HepG2 (cell line): ENCODE data around the gene PRM2. TPM values are rescaled to one million over a fixed set of nuclear protein-coding genes. Genes with fewer than 3 reads are reported as not detected.

Source experiments
- BCLAF1 ChIP-seq: fragments of 450-650 bp; IDR thresholded peaks from 2 replicates; pipeline ENCODE4 v1.6.1; 2017; ENCODE audit warnings: mild to moderate bottlenecking
- CBX2 ChIP-seq, 2 experiments: fragments of 200-600 bp in 1 of 2; sonication (generic); formaldehyde crosslinking in 1 of 2; IDR thresholded peaks; 2 replicates each; pipeline versions ENCODE4 v1.7.0 to v1.8.1; 2018 to 2022; ENCODE audit warnings: low read depth in 2 of 2, low read length in 1 of 2, mild to moderate bottlenecking in 1 of 2, missing genetic modification reagents in 1 of 2
- EEA1 ChIP-seq: sonication (generic); formaldehyde crosslinking; IDR thresholded peaks from 2 replicates; pipeline ENCODE4 v1.5.1; 2020; ENCODE audit warnings: mild to moderate bottlenecking, missing genetic modification reagents, borderline replicate concordance
- GFI1 ChIP-seq: sonication (generic); formaldehyde crosslinking; IDR thresholded peaks from 2 replicates; pipeline ENCODE4 v1.5.0; 2020; ENCODE audit warnings: missing genetic modification reagents, mild to moderate bottlenecking, borderline replicate concordance
- HMG20B ChIP-seq: conservative IDR thresholded peaks from 2 replicates; pipeline ENCODE4 v1.6.1; 2016; ENCODE audit warnings: missing genetic modification reagents, missing compliant biosample characterization
- HNF4A ChIP-seq: sonication (generic); formaldehyde crosslinking; IDR thresholded peaks from 2 replicates; pipeline ENCODE4 v1.4.0; 2020; ENCODE audit warnings: missing genetic modification reagents
- KAT7 ChIP-seq: IDR thresholded peaks from 2 replicates; pipeline ENCODE4 v1.6.1; 2018; ENCODE audit warnings: borderline replicate concordance, missing compliant biosample characterization
- KDM3A ChIP-seq: IDR thresholded peaks from 2 replicates; pipeline ENCODE4 v1.6.1; 2018; ENCODE audit warnings: low read depth, missing compliant biosample characterization
- MIER3 ChIP-seq: IDR thresholded peaks from 2 replicates; pipeline ENCODE4 v1.6.1; 2016; ENCODE audit warnings: missing compliant biosample characterization, borderline replicate concordance
- RFXANK ChIP-seq: IDR thresholded peaks from 2 replicates; pipeline ENCODE4 v1.6.1; 2016
- RXRB ChIP-seq: IDR thresholded peaks from 2 replicates; pipeline ENCODE4 v1.6.1; 2016; ENCODE audit warnings: borderline replicate concordance, missing genetic modification reagents, missing compliant biosample characterization
- SRY ChIP-seq: sonication (generic); formaldehyde crosslinking; IDR thresholded peaks from 2 replicates; pipeline ENCODE4 v1.8.0; 2022; ENCODE audit warnings: mild to moderate bottlenecking, missing genetic modification reagents
- STAT6 ChIP-seq: sonication (generic); formaldehyde crosslinking; IDR thresholded peaks from 2 replicates; pipeline ENCODE4 v1.4.0; 2020; ENCODE audit warnings: missing genetic modification reagents, mild to moderate bottlenecking, borderline replicate concordance
- ZHX2 ChIP-seq, 2 experiments: sonication (generic) in 1 of 2; formaldehyde crosslinking in 1 of 2; IDR thresholded peaks; 2 replicates each; pipeline versions ENCODE4 v1.6.1 to v1.9.0; 2014 to 2022; ENCODE audit warnings: antibody characterized with exemption in 1 of 2, borderline replicate concordance in 1 of 2, inconsistent platforms in 1 of 2, low read depth in 1 of 2, missing genetic modification reagents in 1 of 2
- ZNF121 ChIP-seq: sonication (generic); formaldehyde crosslinking; IDR thresholded peaks from 2 replicates; pipeline ENCODE4 v1.5.0; 2020; ENCODE audit warnings: mild to moderate bottlenecking, missing genetic modification reagents
- ZNF367 ChIP-seq: sonication (generic); formaldehyde crosslinking; IDR thresholded peaks from 2 replicates; pipeline ENCODE4 v1.4.0; 2020; ENCODE audit warnings: missing genetic modification reagents, borderline replicate concordance
- ZNF589 ChIP-seq: sonication (generic); formaldehyde crosslinking; conservative IDR thresholded peaks from 2 replicates; pipeline ENCODE4 v1.8.0; 2022; ENCODE audit warnings: mild to moderate bottlenecking, moderate library complexity, missing genetic modification reagents
- polyA plus RNA-seq, 8 experiments: library from polyadenylated mRNA; depleted of rRNA in 3 of 8; stranded (reverse) in 7 of 8; unstranded in 1 of 8; fragments of >200 nt; fragmentation: Illumina TruSeq in 4 of 8; extraction: Trizol in 4 of 8; gene quantifications; 2 replicates each; pipeline versions ENCODE4 v1.2.1 to v1.2.3, GENCODE V29; 2011 to 2016; ENCODE audit warnings: low read depth in 4 of 8, missing spikeins in 1 of 8, mixed read lengths in 1 of 8; ENCODE audit not compliant: insufficient read depth in 1 of 8
- total RNA-seq, 5 experiments: library from RNA; depleted of rRNA; stranded (reverse); fragments of >200 nt; fragmentation: Illumina TruSeq; extraction: Trizol; gene quantifications; 2 replicates each; pipeline ENCODE4 v1.2.3, GENCODE V29; 2016; ENCODE audit warnings: low read depth in 1 of 5

PRM2 gene
- total and polyA plus RNA-seq, 2 of the 13 experiments (the other 11 are each of a cell fraction or from before 2014, with no cell fraction given), result 0.54 TPM; not detected in 1

GRCh38 chr16:11254913-11255736, 21.2 kb downstream of the PRM2 start (continued):
- TF ChIP-seq BCLAF1 (no peak), CBX2 (IDR thresholded peaks at IDR 0.05; ENCODE audit: low read depth, low read length) (no peak), CBX2 (CRISPR knock-in tag; IDR thresholded peaks at IDR 0.05; ENCODE audit: low read depth) (no peak), RXRB (CRISPR knock-in tag) (peak; percentile 10; the same call in 1 of the 2 replicates), ZNF589 (CRISPR knock-in tag) (peak; percentile 53; the same call in 1 of the 2 replicates), HMG20B (no peak), HNF4A (CRISPR knock-in tag) (0 out of 2 replicates have a peak, but pooled peaks have one; percentile 19), ZNF367 (CRISPR knock-in tag) (no peak), STAT6 (CRISPR knock-in tag) (no peak), ZNF121 (no peak), KDM3A (CRISPR knock-in tag) (no peak), ZHX2 (IDR thresholded peaks at IDR 0.05; ENCODE audit: low read depth) (peak; percentile 24; the same call in 1 of the 2 replicates), ZHX2 (CRISPR knock-in tag; IDR thresholded peaks at IDR 0.05; ENCODE audit: borderline replicate concordance) (no peak), SRY (CRISPR knock-in tag) (no peak), EEA1 (CRISPR knock-in tag) (peak; percentile 55; the same call in 1 of the 2 replicates), MIER3 (CRISPR knock-in tag) (no peak), RFXANK (0 out of 2 replicates have a peak, but pooled peaks have one; percentile 50), KAT7 (CRISPR knock-in tag) (peak; percentile 93; the same call in 1 of the 2 replicates), GFI1 (CRISPR knock-in tag) (no peak)
